Uterus (tissue), 4 donors: ENCODE results near the gene LAMC3. TPM values are rescaled to one million over a fixed set of nuclear protein-coding genes. Genes with fewer than 3 reads are reported as not detected.

Source experiments
- DNase-seq, 2 donors: peaks; one replicate each; pipeline ENCODE4 v3.0.0-alpha.2; 2019 to 2020
- H3K27ac ChIP-seq, 2 donors: fragments of 200-600 bp; sonication (generic); 1 replicate in 1 of 2; 2 replicates in 1 of 2; pipeline ENCODE4 v1.5.1; 2016 to 2018
- H3K27me3 ChIP-seq, 2 donors: fragments of 200-600 bp; sonication (generic); one replicate each; pipeline ENCODE4 v1.5.1; 2018 to 2019; ENCODE audit warnings: control low read depth in 1 of 2
- H3K36me3 ChIP-seq, 2 donors: fragments of 200-600 bp; sonication (generic); one replicate each; pipeline ENCODE4 v1.5.1; 2019; ENCODE audit warnings: control low read depth in 1 of 2
- H3K4me1 ChIP-seq, 2 donors: fragments of 200-600 bp; sonication (generic); one replicate each; pipeline ENCODE4 v1.5.1; 2018 to 2019; ENCODE audit warnings: control low read depth in 1 of 2
- H3K4me3 ChIP-seq, 2 donors: fragments of 200-600 bp; sonication (generic); 1 replicate in 1 of 2; 2 replicates in 1 of 2; pipeline ENCODE4 v1.5.1; 2018 to 2019; ENCODE audit warnings: mild to moderate bottlenecking in 1 of 2
- H3K9me3 ChIP-seq, 2 donors: fragments of 200-600 bp; sonication (generic); one replicate each; pipeline ENCODE4 v1.5.1; 2019; ENCODE audit warnings: control low read depth in 1 of 2
- POLR2A ChIP-seq, 2 donors: fragments of 450-650 bp; IDR thresholded peaks; one replicate each; pipeline ENCODE4 v1.6.1; 2016; ENCODE audit warnings: antibody characterized with exemption in 2 of 2, mild to moderate bottlenecking in 1 of 2, moderate library complexity in 1 of 2
- intact Hi-C: fragments of 100-400 bp; cut with DNase I; formaldehyde crosslinking; loops from one replicate; pipeline ENCODE4 v1.15.1; 2023; ENCODE audit warnings: low total_unique reads
- total RNA-seq, 4 donors: library from RNA; depleted of rRNA in 3 of 4; stranded (reverse); fragments of >200 nt in 3 of 4; gene quantifications; one replicate each; pipeline versions ENCODE4 v1.1.0 to v1.2.4, GENCODE V29; 2014 to 2023
- TF ChIP-seq, protein P1 (sequence below), 4 experiments: fragments of 200-600 bp in 2 of 4; fragments of 450-650 bp in 2 of 4; sonication (generic) in 2 of 4; IDR thresholded peaks; one replicate each; pipeline ENCODE4 v1.5.1; 2016 to 2019; ENCODE audit warnings: antibody characterized with exemption in 4 of 4, mild to moderate bottlenecking in 2 of 4, moderate library complexity in 1 of 4
- donor health status: DM: yes; HTN: yes; CAD: no.

Gene LAMC3
- total RNA-seq, 4 donors from 2014 or later, result 2.6 to 58.5 (median 3.6) TPM

DNA sequence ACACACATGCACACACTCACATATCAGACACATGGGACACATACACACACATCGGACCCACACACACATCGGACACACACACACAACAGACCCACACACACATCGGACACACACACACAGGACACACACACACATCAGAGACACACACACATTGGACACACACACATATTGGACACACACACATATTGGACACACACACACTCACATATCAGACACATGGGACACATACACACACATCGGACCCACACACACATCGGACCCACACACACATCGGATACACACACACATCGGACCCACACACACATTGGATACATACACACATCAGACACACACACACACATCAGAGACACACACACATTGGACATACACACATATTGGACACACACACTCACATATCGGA, 12.8 kb upstream of the LAMC3 start:
- H3K4me3 ChIP-seq, result no peak overlapping the region
- H3K27me3 ChIP-seq, result peaks cover 0 to 14% of the 10 kb centered on the region in 2 donors
- no peak overlapping the region for H3K27ac ChIP-seq
- intact Hi-C loops, result no loop called here
- H3K9me3 ChIP-seq, result no peaks in the 10 kb centered on the region
- no peaks in the 10 kb centered on the region for H3K4me1 ChIP-seq
- TF ChIP-seq, protein P1, sequence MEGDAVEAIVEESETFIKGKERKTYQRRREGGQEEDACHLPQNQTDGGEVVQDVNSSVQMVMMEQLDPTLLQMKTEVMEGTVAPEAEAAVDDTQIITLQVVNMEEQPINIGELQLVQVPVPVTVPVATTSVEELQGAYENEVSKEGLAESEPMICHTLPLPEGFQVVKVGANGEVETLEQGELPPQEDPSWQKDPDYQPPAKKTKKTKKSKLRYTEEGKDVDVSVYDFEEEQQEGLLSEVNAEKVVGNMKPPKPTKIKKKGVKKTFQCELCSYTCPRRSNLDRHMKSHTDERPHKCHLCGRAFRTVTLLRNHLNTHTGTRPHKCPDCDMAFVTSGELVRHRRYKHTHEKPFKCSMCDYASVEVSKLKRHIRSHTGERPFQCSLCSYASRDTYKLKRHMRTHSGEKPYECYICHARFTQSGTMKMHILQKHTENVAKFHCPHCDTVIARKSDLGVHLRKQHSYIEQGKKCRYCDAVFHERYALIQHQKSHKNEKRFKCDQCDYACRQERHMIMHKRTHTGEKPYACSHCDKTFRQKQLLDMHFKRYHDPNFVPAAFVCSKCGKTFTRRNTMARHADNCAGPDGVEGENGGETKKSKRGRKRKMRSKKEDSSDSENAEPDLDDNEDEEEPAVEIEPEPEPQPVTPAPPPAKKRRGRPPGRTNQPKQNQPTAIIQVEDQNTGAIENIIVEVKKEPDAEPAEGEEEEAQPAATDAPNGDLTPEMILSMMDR (IDR thresholded peaks at IDR 0.05), result no peak
- TF ChIP-seq POLR2A (IDR thresholded peaks at IDR 0.05), result no peak
- no peak for DNase-seq
- no peaks in the 10 kb centered on the region for H3K36me3 ChIP-seq

GRCh38 chr9:130996676-130997394, 12.1 kb upstream of the LAMC3 start:
- no peak for TF ChIP-seq POLR2A (IDR thresholded peaks at IDR 0.05)
- TF ChIP-seq, protein P1 (IDR thresholded peaks at IDR 0.05), result no peak
- no peak for DNase-seq
- intact Hi-C loops, result no loop called here
- Histone ChIP-seq H3K4me3 (no peak overlapping the region), H3K27ac (no peak overlapping the region), H3K4me1 (no peaks in the 10 kb centered on the region), H3K36me3 (no peaks in the 10 kb centered on the region), H3K27me3 (peaks cover 0 to 14% of the 10 kb centered on the region in 2 donors), H3K9me3 (no peaks in the 10 kb centered on the region)

GRCh38 chr9:130997395-130997684, 11.6 kb upstream of the LAMC3 start:
- Histone ChIP-seq H3K27ac (no peak overlapping the region), H3K4me3 (no peak overlapping the region), H3K27me3 (peaks cover 0 to 14% of the 10 kb centered on the region in 2 donors), H3K4me1 (no peaks in the 10 kb centered on the region), H3K9me3 (no peaks in the 10 kb centered on the region), H3K36me3 (no peaks in the 10 kb centered on the region)
- TF ChIP-seq POLR2A (IDR thresholded peaks at IDR 0.05), result no peak
- TF ChIP-seq, protein P1 (IDR thresholded peaks at IDR 0.05), result no peak
- intact Hi-C loops, result no loop called here
- DNase-seq, result no peak

DNA sequence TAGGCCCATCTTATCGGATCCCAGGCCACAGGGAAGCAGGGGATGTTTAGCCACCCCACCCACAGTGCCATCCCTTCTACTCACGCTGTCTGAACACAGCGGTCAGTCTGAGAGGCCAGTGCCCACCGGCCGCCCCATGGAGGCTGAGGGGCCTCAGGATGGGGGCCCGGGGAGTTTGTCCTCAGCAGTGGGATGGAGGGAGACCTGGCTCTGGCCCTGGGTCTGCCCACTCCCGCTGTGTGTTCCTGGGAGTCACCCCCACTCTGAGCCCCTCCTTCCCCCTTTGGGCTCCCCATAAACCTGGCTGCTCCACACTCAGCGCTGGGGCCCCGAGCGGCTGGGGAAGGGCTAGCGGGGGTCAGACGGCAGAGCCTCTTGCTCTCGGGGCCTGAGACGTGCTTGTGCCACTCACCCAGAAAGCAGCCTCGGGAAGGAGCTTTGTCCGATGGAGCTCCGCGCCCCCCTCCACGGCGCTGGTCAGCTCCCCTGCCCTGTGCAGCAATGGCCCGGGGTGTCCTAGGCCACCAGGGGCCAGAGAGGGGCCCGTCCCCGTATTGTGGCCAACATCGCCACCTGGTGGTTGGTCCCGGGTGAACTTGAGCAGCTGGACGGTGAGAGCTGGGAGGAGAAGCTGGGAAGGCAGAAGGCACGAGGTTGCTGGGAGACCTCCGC, 10.9 kb upstream of the LAMC3 start:
- Histone ChIP-seq H3K27ac (no peak overlapping the region), H3K36me3 (no peaks in the 10 kb centered on the region), H3K4me3 (no peak overlapping the region), H3K9me3 (no peaks in the 10 kb centered on the region), H3K4me1 (no peaks in the 10 kb centered on the region), H3K27me3 (peaks cover 0 to 14% of the 10 kb centered on the region in 2 donors)
- TF ChIP-seq, protein P1 (IDR thresholded peaks at IDR 0.05), result peak in 1 of 4 experiments; percentile 28
- TF ChIP-seq POLR2A (IDR thresholded peaks at IDR 0.05), result no peak
- intact Hi-C loops, result no loop called here
- DNase-seq, result no peak

- TF ChIP-seq, protein P1 (IDR thresholded peaks at IDR 0.05), result no peak
- TF ChIP-seq POLR2A (IDR thresholded peaks at IDR 0.05), result no peak
- intact Hi-C loops, result no loop called here
- Histone ChIP-seq H3K4me3 (no peak overlapping the region), H3K27me3 (peaks cover 0 to 14% of the 10 kb centered on the region in 2 donors), H3K4me1 (no peaks in the 10 kb centered on the region), H3K9me3 (no peaks in the 10 kb centered on the region), H3K36me3 (no peaks in the 10 kb centered on the region), H3K27ac (no peak overlapping the region)
- no peak for DNase-seq
These were observed 10.3 kb upstream of the LAMC3 start for GRCh38 chr9:130998597-130999244.
